Mesothelial cell of epicardium (in vitro differentiated cells): Measurements from ENCODE around the gene PDHX. TPM values are rescaled to one million over a fixed set of nuclear protein-coding genes. Genes with fewer than 3 reads are reported as not detected.

Source experiments
- DNase-seq, 2 experiments: peaks; one replicate each; pipeline ENCODE4 v3.0.0; 2021; ENCODE audit warnings: low spot score in 2 of 2; ENCODE audit not compliant: unreplicated experiment in 2 of 2
- H3K27ac Mint-ChIP-seq: 2 replicates; pipeline ENCODE4 v1.8.0; 2021; ENCODE audit warnings: mixed read lengths
- H3K27me3 Mint-ChIP-seq: 2 replicates; pipeline ENCODE4 v1.8.0; 2021; ENCODE audit warnings: low read depth, mixed read lengths
- H3K36me3 Mint-ChIP-seq: 2 replicates; pipeline ENCODE4 v1.8.0; 2021; ENCODE audit warnings: mixed read lengths
- H3K4me1 Mint-ChIP-seq: 2 replicates; pipeline ENCODE4 v1.8.0; 2021; ENCODE audit warnings: mixed read lengths
- H3K4me3 Mint-ChIP-seq: 2 replicates; pipeline ENCODE4 v1.8.0; 2021; ENCODE audit warnings: mild to moderate bottlenecking, moderate library complexity, mixed read lengths
- H3K9me3 Mint-ChIP-seq: 2 replicates; pipeline ENCODE4 v1.8.0; 2021; ENCODE audit warnings: mixed read lengths
- CTCF ChIP-seq: fragments of 200-600 bp; sonication (generic); IDR thresholded peaks from one replicate; pipeline ENCODE4 v1.5.0; 2021; ENCODE audit warnings: antibody characterized with exemption; ENCODE audit not compliant: unreplicated experiment
- total RNA-seq: library from RNA; stranded (reverse); gene quantifications from 3 replicates; pipeline ENCODE4 v1.2.1, GENCODE V29; 2021

Gene PDHX
- total RNA-seq, 1 donor from 2014 or later: 43.0 TPM

GRCh38 chr11:35029979-35030682, 113.7 kb downstream of the PDHX start:
- H3K27me3 Mint-ChIP-seq: no peaks in the 10 kb centered on the region
- no peaks in the 10 kb centered on the region for H3K4me1 Mint-ChIP-seq
- no peak overlapping the region for H3K4me3 Mint-ChIP-seq
- TF ChIP-seq CTCF: no peak
- H3K9me3 Mint-ChIP-seq: peaks cover 23% of the 10 kb centered on the region
- DNase-seq: no peak
- no peaks in the 10 kb centered on the region for H3K36me3 Mint-ChIP-seq
- no peak overlapping the region for H3K27ac Mint-ChIP-seq

GRCh38 chr11:35030716-35031213, 114.3 kb downstream of the PDHX start:
- no peak for DNase-seq
- no peak for TF ChIP-seq CTCF
- Mint-ChIP-seq H3K9me3 (peaks cover 16% of the 10 kb centered on the region), H3K4me1 (no peaks in the 10 kb centered on the region), H3K27ac (no peak overlapping the region), H3K36me3 (no peaks in the 10 kb centered on the region), H3K27me3 (no peaks in the 10 kb centered on the region), H3K4me3 (no peak overlapping the region)

- no peaks in the 10 kb centered on the region for H3K27me3 Mint-ChIP-seq
- H3K4me1 Mint-ChIP-seq: no peaks in the 10 kb centered on the region
- no peak overlapping the region for H3K27ac Mint-ChIP-seq
- no peak for TF ChIP-seq CTCF
- DNase-seq: no peak
- no peaks in the 10 kb centered on the region for H3K36me3 Mint-ChIP-seq
- peaks cover 12% of the 10 kb centered on the region for H3K9me3 Mint-ChIP-seq
- H3K4me3 Mint-ChIP-seq: no peak overlapping the region
These were observed 114.9 kb downstream of the PDHX start for GRCh38 chr11:35031346-35031745.

- DNase-seq: no peak
- TF ChIP-seq CTCF: no peak
- Mint-ChIP-seq H3K27ac (no peak overlapping the region), H3K4me3 (no peak overlapping the region), H3K4me1 (no peaks in the 10 kb centered on the region), H3K36me3 (no peaks in the 10 kb centered on the region), H3K9me3 (peaks cover 7% of the 10 kb centered on the region), H3K27me3 (no peaks in the 10 kb centered on the region)
These were observed 115.4 kb downstream of the PDHX start for GRCh38 chr11:35031867-35032266.

- no peaks in the 10 kb centered on the region for H3K4me1 Mint-ChIP-seq
- no peak for TF ChIP-seq CTCF
- no peak for DNase-seq
- H3K27ac Mint-ChIP-seq: no peak overlapping the region
- no peaks in the 10 kb centered on the region for H3K36me3 Mint-ChIP-seq
- H3K4me3 Mint-ChIP-seq: no peak overlapping the region
- no peaks in the 10 kb centered on the region for H3K9me3 Mint-ChIP-seq
- peaks cover 2% of the 10 kb centered on the region for H3K27me3 Mint-ChIP-seq
These were observed 116.6 kb downstream of the PDHX start for GRCh38 chr11:35033011-35033410.
